Astrocyte (in vitro differentiated cells and primary cell): ENCODE data around the gene MID2.

ENCODE experiments used
- CTCF ChIP-seq: IDR thresholded peaks from 2 replicates; pipeline ENCODE4 v1.5.1; 2011; ENCODE audit warnings: low read depth, mild to moderate bottlenecking, inconsistent platforms, low read length, moderate library complexity; ENCODE audit not compliant: insufficient read depth
- EZH2 ChIP-seq: IDR thresholded peaks from 2 replicates; pipeline ENCODE4 v1.6.1; 2012; ENCODE audit warnings: mild to moderate bottlenecking, low read length, inconsistent platforms; ENCODE audit not compliant: insufficient read depth

DNA sequence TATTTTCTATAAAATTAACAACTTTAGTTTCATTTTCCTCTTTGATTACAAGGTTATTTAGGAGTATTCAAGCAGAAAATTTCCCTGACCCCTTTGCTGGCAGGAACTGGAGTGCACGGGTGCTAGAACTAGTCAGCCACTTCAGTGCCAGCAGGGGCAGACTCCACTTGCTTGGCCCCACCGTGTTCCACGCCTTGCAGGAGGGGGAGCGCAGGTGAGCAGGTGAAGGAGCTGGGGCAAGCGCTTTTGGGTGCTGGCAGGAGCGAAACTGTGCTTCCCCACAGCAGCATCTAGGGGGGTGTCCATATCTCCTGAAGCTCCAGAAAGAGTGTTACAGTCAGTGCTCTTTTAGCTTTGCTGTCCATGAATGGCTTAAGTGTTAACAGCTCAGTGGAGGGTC is 45.5 kb downstream of the MID2 start:
- no peak for TF ChIP-seq EZH2
- no peak for TF ChIP-seq CTCF
